Measurements from ENCODE around the gene USP13.
"Not testable (repeated sequence)": the region's sequence is repeated elsewhere in the genome, so short reads cannot be mapped to it uniquely, and the experiment has no call there.

USP13 gene

DNA sequence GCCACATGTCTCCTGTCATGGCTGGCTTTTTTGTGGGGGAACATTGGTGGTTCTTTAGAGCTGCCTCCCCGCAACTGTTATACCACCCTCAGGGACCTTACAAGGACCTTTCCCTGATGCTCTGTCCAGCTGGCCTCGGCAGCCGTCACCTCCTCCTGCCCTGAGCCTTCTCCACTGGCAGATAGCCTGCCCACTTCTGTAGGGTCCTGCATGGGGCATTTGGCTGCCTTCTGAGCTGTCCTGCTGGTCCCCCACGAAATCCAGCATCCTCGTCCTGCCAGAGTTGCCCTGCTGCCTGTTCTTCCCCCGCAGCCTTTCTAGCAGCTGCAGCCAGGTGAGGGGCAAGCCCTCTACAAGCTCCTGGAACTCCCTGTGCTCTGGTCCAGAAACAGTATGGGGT, 86.2 kb downstream of the USP13 start:
- no peak for DNase-seq

DNA sequence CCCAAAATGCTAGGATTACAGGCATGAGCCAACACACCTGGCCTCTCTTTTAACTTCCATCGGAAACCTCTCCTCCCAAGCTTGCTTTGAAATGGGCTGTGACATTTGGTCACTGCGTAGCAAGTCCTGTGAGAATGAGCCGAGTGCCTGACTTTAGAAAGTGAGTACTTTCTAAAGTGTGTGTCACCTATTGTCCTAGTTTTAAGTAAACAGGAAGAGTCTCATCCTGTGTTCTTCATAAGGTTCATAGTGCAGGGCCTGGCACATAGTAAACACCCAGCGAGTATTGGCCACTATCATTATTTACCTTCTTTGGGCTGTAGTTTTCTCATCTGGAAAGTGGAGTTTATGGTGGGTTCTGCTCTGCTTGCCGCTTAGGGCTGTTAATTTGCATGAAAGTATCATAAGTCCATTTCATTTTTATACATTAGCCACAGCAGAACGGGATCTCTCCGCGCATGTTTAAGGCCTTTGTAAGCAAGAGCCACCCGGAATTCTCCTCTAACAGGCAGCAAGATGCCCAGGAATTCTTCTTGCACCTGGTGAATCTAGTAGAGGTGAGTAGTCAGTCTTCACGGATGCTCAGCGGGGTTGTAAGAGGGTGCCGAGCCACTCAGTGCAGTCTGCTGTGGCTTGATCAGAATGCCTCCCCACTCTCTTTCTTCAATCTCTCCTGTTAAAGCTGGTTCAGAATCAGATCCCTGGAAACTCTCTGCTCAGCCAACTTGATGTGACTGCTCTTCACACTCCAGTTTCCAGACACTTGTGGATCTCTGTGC, 87.2 kb downstream of the USP13 start:
- no peak for DNase-seq

DNA sequence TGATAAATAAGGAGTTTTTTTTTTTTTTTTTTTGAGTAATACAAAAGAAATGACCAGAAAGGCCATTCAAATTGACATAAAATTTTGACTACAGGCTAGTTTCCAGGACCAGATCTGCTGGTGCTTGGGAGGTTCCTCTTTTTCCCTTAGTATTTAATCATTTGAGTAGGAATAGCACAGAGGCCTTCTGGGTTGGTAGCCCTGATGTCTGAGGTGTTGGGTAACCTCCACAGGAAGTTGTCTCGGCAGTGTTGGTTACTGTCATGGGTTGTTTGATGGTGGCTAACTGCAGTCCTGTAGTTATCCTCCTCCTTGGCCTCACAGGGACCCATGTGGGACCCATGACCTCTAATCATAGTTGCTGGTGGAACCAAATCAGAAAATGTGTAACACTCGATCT, 91.1 kb downstream of the USP13 start:
- no peak for DNase-seq

DNA sequence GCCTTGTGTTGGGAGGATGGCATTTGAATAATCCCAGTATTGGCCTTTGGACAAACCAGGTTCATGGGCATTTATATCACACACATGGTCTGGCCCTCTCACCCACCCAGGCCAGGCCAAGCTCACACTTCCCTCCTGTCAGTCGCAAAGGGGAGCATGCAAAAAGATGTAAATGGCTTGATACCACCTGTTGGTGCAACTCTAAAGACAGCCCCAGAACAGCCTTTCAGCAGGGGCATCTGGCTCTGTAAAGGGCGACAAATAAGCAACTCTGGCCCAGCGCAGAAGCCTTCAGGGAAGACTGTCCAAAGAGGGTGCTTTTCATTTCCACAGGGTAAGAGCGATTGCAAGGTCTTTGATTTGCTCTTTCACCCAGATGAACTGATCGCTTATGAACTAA, 91.8 kb downstream of the USP13 start:
- DNase-seq = no peak

DNA sequence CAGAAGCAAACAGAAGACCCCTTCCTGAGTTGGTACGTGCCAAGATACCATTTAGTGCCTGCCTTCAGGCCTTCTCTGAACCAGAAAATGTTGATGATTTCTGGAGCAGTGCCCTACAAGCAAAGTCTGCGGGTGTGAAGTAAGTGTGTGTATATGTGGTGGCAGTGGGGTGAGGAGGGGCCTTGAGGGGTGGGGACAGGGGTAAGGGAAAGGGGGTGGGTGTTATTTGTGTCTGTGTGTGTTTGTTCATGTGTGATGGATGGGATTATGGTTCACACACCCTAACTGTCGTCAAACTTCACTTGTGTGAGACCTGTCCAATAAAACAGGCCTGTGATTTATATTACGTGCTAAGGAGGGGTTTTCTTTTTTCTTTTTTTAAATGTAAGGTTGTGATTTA, 92.2 kb downstream of the USP13 start:
- no peak for DNase-seq

- DNase-seq = no peak
Observed at GRCh38 chr3:179745716-179746115, 92.9 kb downstream of the USP13 start.

DNA sequence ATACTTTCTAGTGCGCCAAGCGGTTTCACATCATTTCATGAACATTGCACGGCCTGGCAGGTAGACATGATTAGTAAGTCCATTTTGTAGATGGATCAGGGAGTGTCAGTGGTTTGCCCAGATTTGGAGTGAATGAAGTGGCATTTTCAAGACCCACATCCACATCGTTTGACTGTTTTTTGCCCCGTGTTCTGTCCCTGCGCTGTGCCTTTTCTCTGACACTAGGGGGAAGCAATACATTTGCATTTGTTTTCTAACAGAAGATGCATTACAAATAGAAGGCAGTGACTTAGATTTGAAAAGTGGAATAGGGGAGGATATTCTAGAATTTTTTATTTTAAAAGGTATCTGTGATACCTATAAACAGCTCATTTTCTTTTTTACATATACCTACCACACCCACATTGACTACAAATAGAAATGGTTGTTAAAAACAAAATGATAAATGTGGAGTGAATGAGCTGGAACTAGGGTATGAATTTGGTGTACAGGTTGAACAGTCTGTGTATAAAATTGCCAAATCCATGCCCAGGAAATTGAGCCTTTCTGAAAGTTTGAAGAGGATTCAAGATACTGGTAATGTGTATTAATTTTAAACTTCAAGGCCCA, 98.0 kb downstream of the USP13 start:
- no peak for DNase-seq

DNA sequence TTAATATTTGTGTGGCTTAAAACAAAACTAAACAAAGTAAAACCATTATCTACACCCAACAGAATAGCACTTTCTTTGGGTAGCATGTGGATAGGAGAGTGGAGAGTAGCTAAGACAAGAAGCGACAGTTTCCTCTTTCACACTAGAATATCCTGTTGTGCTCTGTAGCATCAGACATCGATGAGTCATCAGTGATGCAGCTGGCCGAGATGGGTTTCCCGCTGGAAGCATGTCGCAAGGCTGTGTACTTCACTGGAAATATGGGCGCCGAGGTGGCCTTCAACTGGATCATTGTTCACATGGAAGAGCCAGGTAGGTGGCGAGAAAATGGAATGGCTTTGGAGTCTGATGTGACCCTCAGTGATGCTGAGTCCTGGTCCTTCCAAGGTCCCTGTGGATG, 108.1 kb downstream of the USP13 start:
- DNase-seq = no peak

GRCh38 chr3:179765396-179765795, 112.6 kb downstream of the USP13 start:
- DNase-seq = no peak

GRCh38 chr3:179766416-179767133, 113.7 kb downstream of the USP13 start:
- no peak for DNase-seq

DNA sequence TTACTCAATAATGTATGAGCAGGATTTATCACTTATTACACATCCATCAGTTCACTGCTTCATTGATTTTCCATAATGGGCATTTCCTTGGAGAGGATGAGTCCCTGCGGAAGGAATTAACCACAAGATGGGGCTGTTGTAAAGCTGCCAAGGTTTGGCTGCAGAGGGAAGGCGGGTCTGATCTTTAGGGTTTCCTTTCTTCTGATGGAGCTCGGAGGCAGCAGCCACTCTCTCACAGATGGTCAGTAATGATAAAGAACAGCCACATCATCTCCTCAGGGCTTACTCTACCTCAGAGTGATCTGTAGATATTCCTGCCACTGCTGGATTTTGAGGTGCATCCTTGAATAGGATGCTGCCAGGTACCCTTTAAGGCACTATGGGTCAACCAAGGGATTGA, 115.2 kb downstream of the USP13 start:
- no peak for DNase-seq

DNA sequence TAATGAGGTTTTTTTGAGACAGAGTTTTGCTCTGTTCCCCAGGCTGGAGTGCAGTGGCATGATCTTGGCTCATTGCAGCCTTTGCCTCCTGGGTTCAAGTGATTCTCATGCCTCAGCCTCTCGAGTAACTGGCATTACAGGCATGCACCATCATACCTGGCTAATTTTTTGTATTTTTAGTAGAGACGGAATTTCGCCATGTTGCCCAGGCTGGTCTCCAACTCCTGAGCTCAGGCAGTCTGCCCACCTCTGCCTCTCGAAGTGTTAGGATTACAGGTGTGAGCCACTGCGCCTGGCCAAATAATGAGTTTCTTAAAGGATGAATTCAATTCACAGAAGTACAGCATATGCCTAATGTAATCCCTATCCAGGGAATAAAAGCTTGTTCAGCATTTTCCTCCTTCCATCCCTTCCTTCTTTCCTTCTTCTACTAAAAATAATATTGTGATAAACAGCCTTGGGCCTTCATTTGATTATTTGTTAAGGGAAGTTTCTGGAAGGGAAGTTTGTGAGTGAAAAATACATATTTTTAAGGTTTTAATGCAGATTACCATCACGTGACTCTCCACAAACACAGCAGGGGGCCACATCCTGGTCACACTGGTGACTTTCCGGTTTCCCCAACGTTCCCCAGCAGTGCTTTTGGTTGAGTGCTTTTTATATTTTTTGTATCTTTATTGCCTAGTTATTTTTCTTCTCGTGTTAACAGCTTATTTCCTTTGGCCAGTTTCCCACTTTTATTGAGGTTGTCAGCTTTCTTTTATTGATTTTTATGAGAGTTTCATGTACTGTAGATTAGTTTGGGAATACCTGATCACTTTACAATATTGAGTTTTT, 116.8 kb downstream of the USP13 start:
- DNase-seq = no peak

- no peak for DNase-seq
Observed at GRCh38 chr3:179771797-179772196, 119.0 kb downstream of the USP13 start.

DNA sequence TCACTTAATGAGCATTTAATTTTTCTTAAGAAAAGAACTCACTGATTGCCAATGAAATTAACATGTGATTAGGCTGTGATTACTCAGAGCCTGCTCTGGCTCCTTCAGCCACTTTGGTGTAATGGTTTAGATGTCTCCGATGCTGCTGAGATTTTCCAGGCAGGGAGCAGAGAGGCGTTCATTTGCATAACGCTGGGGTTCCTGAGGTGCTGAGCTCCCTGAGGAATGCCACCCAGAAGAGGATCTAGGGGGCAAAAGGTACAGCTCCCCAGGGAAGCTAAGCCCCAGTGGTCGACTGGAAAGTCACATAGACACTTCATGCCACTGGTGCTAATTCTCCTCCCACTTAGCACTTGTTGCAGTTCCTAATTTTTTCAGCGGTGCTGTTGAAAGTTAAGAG, 119.5 kb downstream of the USP13 start:
- no peak for DNase-seq

- no peak for DNase-seq
Observed at GRCh38 chr3:179775416-179776122, 122.7 kb downstream of the USP13 start.

DNA sequence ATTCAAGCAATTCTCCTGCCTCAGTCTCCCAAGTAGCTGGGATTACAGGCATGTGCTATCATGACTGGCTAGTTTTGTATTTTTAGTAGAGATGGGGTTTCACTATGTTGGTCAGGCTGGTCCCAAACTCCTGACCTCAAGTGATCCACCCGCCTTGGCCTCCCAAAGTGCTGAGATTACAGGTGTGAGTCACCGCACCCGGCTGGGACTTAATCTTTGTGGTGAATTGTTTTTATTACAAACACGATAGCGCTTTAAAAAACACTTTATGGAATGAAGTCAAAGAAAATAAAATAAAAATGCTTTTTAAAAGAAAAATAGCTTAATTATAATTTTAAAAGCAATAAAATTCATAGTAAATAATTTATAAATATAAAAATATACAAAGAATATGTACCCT, 130.0 kb downstream of the USP13 start:
- DNase-seq = not testable (repeated sequence)

DNA sequence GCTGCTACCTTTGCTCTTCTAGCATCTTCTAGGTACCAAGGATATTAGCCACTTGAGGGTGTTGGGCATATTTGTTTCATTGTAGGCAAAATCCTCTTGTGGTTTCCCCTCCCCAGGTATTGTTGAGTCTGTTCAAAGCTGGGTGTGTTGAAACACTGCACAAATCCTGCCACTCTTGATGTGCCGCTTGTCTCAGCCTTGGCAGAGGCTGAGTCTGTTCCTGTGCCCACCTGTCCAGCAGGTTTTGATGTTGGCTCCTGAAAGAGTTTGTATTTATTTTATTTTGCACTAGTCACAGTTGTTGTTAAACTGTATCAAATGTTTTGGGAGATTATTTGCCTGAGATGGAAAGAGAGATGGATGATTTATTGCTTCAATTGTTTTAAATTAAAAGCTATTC, 136.2 kb downstream of the USP13 start:
- no peak for DNase-seq

DNA sequence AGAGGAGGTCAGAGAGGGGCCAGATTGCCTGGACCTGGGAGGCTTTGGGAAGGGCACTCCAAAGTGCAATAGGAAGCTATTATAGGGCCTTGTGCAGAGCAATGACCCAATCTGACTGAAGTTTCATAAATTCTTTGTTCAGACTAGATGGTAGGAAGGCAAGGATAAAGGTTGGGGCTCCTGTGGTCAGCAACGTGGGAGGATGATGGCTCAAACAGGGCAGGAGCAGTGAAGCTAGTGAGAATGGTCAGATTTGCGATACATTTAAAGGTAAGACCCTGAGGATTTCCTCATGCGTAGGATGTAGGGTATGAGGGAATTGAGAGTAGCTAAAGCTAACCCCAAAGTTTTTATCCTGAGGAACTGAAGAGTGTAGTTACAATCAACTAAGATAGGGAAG, 139.0 kb downstream of the USP13 start:
- no peak for DNase-seq

DNA sequence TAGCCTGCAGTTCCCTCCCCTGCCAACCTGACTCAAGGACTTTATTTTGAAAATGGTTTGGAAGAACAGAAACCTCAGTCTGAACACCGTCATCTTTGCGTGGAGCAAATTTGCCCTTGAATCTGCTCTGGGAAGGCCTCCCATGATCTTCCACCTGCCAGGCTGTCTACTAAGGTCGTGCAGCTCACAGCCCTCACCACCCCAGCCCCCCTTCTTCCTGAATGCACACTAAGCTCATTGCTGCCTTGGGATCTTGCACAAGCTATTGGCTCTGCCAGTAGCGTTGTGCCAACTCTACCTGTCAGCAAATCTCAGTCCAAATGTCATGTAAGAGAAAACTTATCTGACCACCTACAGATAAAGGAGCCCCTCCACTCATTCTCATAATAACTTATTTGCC, 141.5 kb downstream of the USP13 start:
- DNase-seq = no peak

DNA sequence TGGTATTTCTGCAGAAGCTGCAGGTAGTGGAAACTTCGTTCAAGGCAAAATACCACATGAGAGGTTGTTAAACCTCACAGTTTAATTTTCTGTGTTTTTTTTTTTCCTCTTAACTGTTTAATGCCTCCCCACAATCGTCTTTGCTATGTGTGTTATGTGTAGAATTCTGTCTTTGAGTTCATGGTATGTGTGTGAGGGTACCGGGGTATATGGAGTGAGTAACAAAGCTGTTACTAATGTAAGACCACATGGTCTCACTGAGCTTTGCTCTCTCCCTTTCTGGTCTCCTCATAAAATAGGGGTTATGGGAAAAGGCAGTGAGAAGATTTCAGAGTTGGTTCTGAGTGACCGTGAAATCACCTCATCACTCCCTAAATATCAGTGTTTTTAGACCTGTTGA, 143.6 kb downstream of the USP13 start:
- no peak for DNase-seq

DNA sequence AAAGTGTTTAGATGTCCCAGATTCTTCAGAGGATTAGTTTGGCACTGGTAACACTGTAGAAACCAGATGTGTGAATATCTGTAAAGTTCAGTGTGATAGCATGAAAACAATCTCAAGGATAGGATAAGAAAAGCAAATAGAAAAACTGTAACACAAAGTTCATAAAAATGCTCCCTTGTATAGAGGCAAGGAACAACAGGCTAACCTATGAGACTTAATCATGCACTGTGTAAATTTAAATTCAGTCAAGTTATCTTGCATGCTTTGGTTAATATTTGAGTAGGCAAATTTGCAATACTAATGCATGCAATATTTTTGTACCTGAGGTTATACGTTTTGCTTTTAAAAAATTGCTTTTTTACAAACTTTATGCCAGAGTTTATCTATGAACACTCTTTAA, 144.4 kb downstream of the USP13 start:
- no peak for DNase-seq

GRCh38 chr3:179801263-179801662, 148.4 kb downstream of the USP13 start:
- no peak for DNase-seq

DNA sequence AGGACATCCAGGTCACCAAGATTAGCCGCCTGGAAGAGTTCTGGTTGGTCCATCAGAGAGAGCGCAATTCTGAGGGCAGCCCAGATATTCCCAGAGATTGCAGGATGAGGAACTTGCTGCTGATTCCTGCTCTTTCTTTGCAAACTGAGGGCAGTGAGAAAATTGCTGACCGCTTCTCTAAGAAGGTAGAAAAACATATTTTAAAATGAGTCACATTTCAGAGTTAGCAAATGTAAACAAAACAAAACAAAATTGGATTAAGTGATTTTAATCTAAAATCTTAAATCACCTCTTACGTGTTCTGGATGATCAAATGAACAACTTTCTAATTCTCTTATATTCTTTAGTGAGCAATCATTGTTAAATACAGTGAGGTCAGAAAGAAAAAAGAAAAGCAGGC, 149.0 kb downstream of the USP13 start:
- no peak for DNase-seq
